SK-N-SH (cell line): ENCODE results near the gene KRT78. TPM values are rescaled to one million over a fixed set of nuclear protein-coding genes. Genes with fewer than 3 reads are reported as not detected.

Experiments
- CTCF ChIA-PET: fragments of 300-600, 350-600 bp; formaldehyde crosslinking; extraction: SDS; loops from one replicate; lab custom pipeline; 2021; lab: Yijun Ruan, JAX
- POLR2A ChIA-PET: fragments of 350-600 bp; sonication (Branson Sonifier 250); formaldehyde crosslinking; extraction: SDS; loops from one replicate; lab custom pipeline; 2020; ENCODE audit warnings: antibody characterized with exemption, inconsistent platforms; lab: Yijun Ruan, JAX
- DNase-seq: peaks from one replicate; pipeline ENCODE4 v3.0.0; 2012
- H2AFZ ChIP-seq: fragments of 200-600 bp; sonication (generic); 2 replicates; pipeline ENCODE4 v1.8.1; 2016; ENCODE audit warnings: antibody characterized with exemption, mild to moderate bottlenecking, low read depth
- H3F3A ChIP-seq: fragments of 200-600 bp; sonication (generic); replicated peaks from 2 replicates; pipeline ENCODE3; 2016; ENCODE audit warnings: antibody characterized with exemption, mild to moderate bottlenecking; ENCODE audit not compliant: insufficient read depth
- H3K27ac ChIP-seq, 2 experiments: fragments of 200-500 bp in 1 of 2; fragments of 200-600 bp in 1 of 2; sonication (Bioruptor generic) in 1 of 2; sonication (generic), shearing (Covaris generic) in 1 of 2; 2 replicates each; pipeline versions ENCODE4 v1.5.1 to v1.6.1; 2014 to 2016; ENCODE audit warnings: low read depth in 2 of 2, inconsistent platforms in 1 of 2, low read length in 1 of 2, mild to moderate bottlenecking in 1 of 2, mixed read lengths in 1 of 2
- H3K27me3 ChIP-seq: fragments of 200-600 bp; sonication (generic), shearing (Covaris generic); 2 replicates; pipeline ENCODE4 v1.6.1; 2016; ENCODE audit warnings: mixed run types; ENCODE audit not compliant: insufficient read depth
- H3K36me3 ChIP-seq, 2 experiments: fragments of 200-500 bp in 1 of 2; fragments of 200-600 bp in 1 of 2; sonication (Bioruptor generic) in 1 of 2; sonication (generic) in 1 of 2; replicated peaks in 1 of 2; 2 replicates each; pipeline versions ENCODE3 to v1.5.1; 2014 to 2016; ENCODE audit warnings: low read length in 1 of 2, mild to moderate bottlenecking in 1 of 2; ENCODE audit not compliant: insufficient read depth in 2 of 2, control insufficient read depth in 1 of 2
- H3K4me1 ChIP-seq, 2 experiments: fragments of 200-500 bp in 1 of 2; fragments of 200-600 bp in 1 of 2; sonication (Bioruptor generic) in 1 of 2; sonication (generic), shearing (Covaris generic) in 1 of 2; 2 replicates each; pipeline versions ENCODE4 v1.5.1 to v1.6.1; 2014 to 2016; ENCODE audit warnings: low read depth in 1 of 2, low read length in 1 of 2, mixed run types in 1 of 2; ENCODE audit not compliant: insufficient read depth in 2 of 2, control insufficient read depth in 1 of 2
- H3K4me2 ChIP-seq: fragments of 200-600 bp; sonication (generic), shearing (Covaris generic); 2 replicates; pipeline ENCODE4 v1.6.1; 2017; ENCODE audit warnings: mixed run types
- H3K4me3 ChIP-seq, 2 experiments: fragments of 200-500 bp in 1 of 2; fragments of 200-600 bp in 1 of 2; sonication (Bioruptor generic) in 1 of 2; sonication (generic), shearing (Covaris generic) in 1 of 2; 2 replicates each; pipeline versions ENCODE4 v1.5.1 to v1.8.1; 2014 to 2016; ENCODE audit warnings: low read depth in 2 of 2, inconsistent platforms in 1 of 2, low read length in 1 of 2, mild to moderate bottlenecking in 1 of 2, mixed read lengths in 1 of 2, moderate library complexity in 1 of 2
- H3K79me2 ChIP-seq: fragments of 200-600 bp; sonication (generic); 2 replicates; pipeline ENCODE4 v1.8.1; 2017; ENCODE audit warnings: mild to moderate bottlenecking; ENCODE audit not compliant: insufficient read depth
- H3K9ac ChIP-seq: fragments of 200-600 bp; sonication (generic); 2 replicates; pipeline ENCODE4 v1.6.1; 2017; ENCODE audit warnings: mixed run types
- H3K9me2 ChIP-seq: fragments of 200-600 bp; sonication (generic); 2 replicates; pipeline ENCODE4 v1.6.1; 2017; ENCODE audit warnings: mixed run types
- H3K9me3 ChIP-seq: fragments of 200-600 bp; sonication (generic); 2 replicates; pipeline ENCODE4 v1.6.1; 2017; ENCODE audit warnings: mixed run types, mild to moderate bottlenecking, moderate library complexity
- H4K20me1 ChIP-seq: fragments of 200-600 bp; sonication (generic); 2 replicates; pipeline ENCODE4 v1.6.1; 2017; ENCODE audit warnings: mild to moderate bottlenecking, mixed run types; ENCODE audit not compliant: insufficient read depth
- CTCF ChIP-seq: fragments of 200-600 bp; sonication (generic); IDR thresholded peaks from 2 replicates; pipeline ENCODE4 v1.6.1; 2017; ENCODE audit warnings: antibody characterized with exemption, mild to moderate bottlenecking, moderate library complexity
- FOXM1 ChIP-seq: IDR thresholded peaks from 2 replicates; pipeline ENCODE4 v1.4.0; 2012; ENCODE audit warnings: low read depth, mild to moderate bottlenecking
- GABPA ChIP-seq: IDR thresholded peaks from 2 replicates; pipeline ENCODE4 v1.4.0; 2012; ENCODE audit warnings: low read depth, mild to moderate bottlenecking
- IRF3 ChIP-seq: fragments of 150-350 bp; IDR thresholded peaks from 2 replicates; pipeline ENCODE4 v1.6.1; 2016; ENCODE audit warnings: mild to moderate bottlenecking, low read depth, low read length
- JUND ChIP-seq: IDR thresholded peaks from 2 replicates; pipeline ENCODE4 v1.4.0; 2012
- MXI1 ChIP-seq: IDR thresholded peaks from 2 replicates; pipeline ENCODE4 v1.6.1; 2012; ENCODE audit warnings: mild to moderate bottlenecking, low read depth, low read length, improper control_type of control experiment
- PBX3 ChIP-seq: IDR thresholded peaks from 2 replicates; pipeline ENCODE4; 2012
- RXRA ChIP-seq: IDR thresholded peaks from 2 replicates; pipeline ENCODE4 v1.4.0; 2012; ENCODE audit warnings: low read depth, mild to moderate bottlenecking, borderline replicate concordance
- SIN3A ChIP-seq: IDR thresholded peaks from 2 replicates; pipeline ENCODE4 v1.6.1; 2012; ENCODE audit warnings: low read depth, mild to moderate bottlenecking, low read length, moderate library complexity, borderline replicate concordance
- SMC3 ChIP-seq: IDR thresholded peaks from 2 replicates; pipeline ENCODE4 v1.6.1; 2012; ENCODE audit warnings: low read depth, low read length, improper control_type of control experiment
- TAF1 ChIP-seq: IDR thresholded peaks from 2 replicates; pipeline ENCODE4 v1.6.1; 2012; ENCODE audit warnings: low read depth, mild to moderate bottlenecking, low read length, moderate library complexity, borderline replicate concordance
- WGBS: methylation state at CpG from one replicate; pipeline ENCODE4 v1.1.6; 2017; ENCODE audit warnings: low lambda C conversion rate; 5-methylcytosine and 5-hydroxymethylcytosine counted together
- polyA plus RNA-seq, 3 experiments: library from polyadenylated mRNA; depleted of rRNA; stranded (reverse); fragments of >200 nt; gene quantifications; 2 replicates each; pipeline ENCODE4 v1.2.3, GENCODE V29; 2012

KRT78 gene
- polyA plus RNA-seq, 1 of the 3 experiments (the other 2 are of a cell fraction), result not detected

- TF ChIP-seq IRF3, result no peak
- no peak for TF ChIP-seq CTCF
- no peak for TF ChIP-seq FOXM1
- TF ChIP-seq RXRA, result no peak
- TF ChIP-seq MXI1, result no peak
- no peak for TF ChIP-seq GABPA
- no peak for TF ChIP-seq SMC3
- no peak for TF ChIP-seq SIN3A
- TF ChIP-seq TAF1, result no peak
- no peak for TF ChIP-seq JUND
These were observed 22.8 kb downstream of the KRT78 start (continued) for GRCh38 chr12:52825961-52826360.

GRCh38 chr12:52824741-52825410 lies 23.9 kb downstream of the KRT78 start:
- H3K9me2 ChIP-seq, result no peaks in the 10 kb centered on the region
- no peak overlapping the region for H3K27ac ChIP-seq
- ChIA-PET POLR2A (no interaction called here), CTCF (no interaction called here)
- H3K4me1 ChIP-seq, result no peaks in the 10 kb centered on the region
- H3K9ac ChIP-seq, result no peak overlapping the region
- 31% methylated on average over 4 of the region's 5 CpGs for WGBS
- H3F3A ChIP-seq, result no peaks in the 10 kb centered on the region
- no peak for DNase-seq
- H3K4me2 ChIP-seq, result no peak overlapping the region
- peaks cover 44% of the 10 kb centered on the region for H3K27me3 ChIP-seq
- H4K20me1 ChIP-seq, result no peaks in the 10 kb centered on the region
- no peak overlapping the region for H2AFZ ChIP-seq
- H3K9me3 ChIP-seq, result no peaks in the 10 kb centered on the region
- H3K4me3 ChIP-seq, result no peak overlapping the region
- H3K79me2 ChIP-seq, result no peaks in the 10 kb centered on the region
- TF ChIP-seq SIN3A, result no peak
- TF ChIP-seq PBX3, result no peak
- TF ChIP-seq, all 33 proteins: peak for 0
- H3K36me3 ChIP-seq, result no peaks in the 10 kb centered on the region
